Vagina (tissue), 2 donors: ENCODE results near the gene FKBP15. TPM values are rescaled to one million over a fixed set of nuclear protein-coding genes. Genes with fewer than 3 reads are reported as not detected.

Experiments
- DNase-seq, 2 donors: peaks; one replicate each; pipeline ENCODE4 v3.0.0-alpha.2; 2017; ENCODE audit errors: extremely low spot score in 2 of 2
- H3K27ac ChIP-seq: fragments of 200-600 bp; sonication (generic); one replicate; pipeline ENCODE4 v1.5.1; 2019
- H3K27me3 ChIP-seq: fragments of 200-600 bp; sonication (generic); one replicate; pipeline ENCODE4 v1.5.1; 2019
- H3K36me3 ChIP-seq, 2 donors: fragments of 200-600 bp; sonication (generic); one replicate each; pipeline ENCODE4 v1.5.1; 2017 to 2019
- H3K4me1 ChIP-seq: fragments of 200-600 bp; sonication (generic); one replicate; pipeline ENCODE4 v1.5.1; 2019
- H3K4me3 ChIP-seq, 2 donors: fragments of 200-600 bp; sonication (generic); 1 replicate in 1 of 2; 2 replicates in 1 of 2; pipeline ENCODE4 v1.5.1; 2016 to 2019
- H3K9me3 ChIP-seq: fragments of 200-600 bp; sonication (generic); one replicate; pipeline ENCODE4 v1.5.1; 2019
- CTCF ChIP-seq, 3 experiments: fragments of 450-650 bp in 2 of 3; fragments of 200-600 bp in 1 of 3; sonication (generic) in 1 of 3; IDR thresholded peaks; one replicate each; pipeline ENCODE4 v1.5.1; 2017 to 2019; ENCODE audit warnings: antibody characterized with exemption in 3 of 3, mild to moderate bottlenecking in 2 of 3, moderate library complexity in 2 of 3
- POLR2A ChIP-seq, 2 donors: fragments of 450-650 bp; IDR thresholded peaks; one replicate each; pipeline ENCODE4 v1.6.1; 2017; ENCODE audit warnings: antibody characterized with exemption in 2 of 2, mild to moderate bottlenecking in 2 of 2, moderate library complexity in 2 of 2
- POLR2AphosphoS5 ChIP-seq, 2 donors: sonication (generic); formaldehyde crosslinking; IDR thresholded peaks; one replicate each; pipeline ENCODE4 v1.9.0; 2017; ENCODE audit warnings: antibody characterized with exemption in 2 of 2, mild to moderate bottlenecking in 2 of 2, low read depth in 1 of 2; ENCODE audit not compliant: insufficient read depth in 1 of 2
- intact Hi-C: fragments of 100-400 bp; cut with DNase I; formaldehyde crosslinking; loops from one replicate; pipeline ENCODE4 v1.15.1; 2023
- total RNA-seq: library from RNA; depleted of rRNA; stranded (reverse); fragments of >200 nt; gene quantifications from one replicate; pipeline ENCODE4 v1.2.3, GENCODE V29; 2016

Gene FKBP15
- total RNA-seq, 1 donor from 2014 or later, result 28.7 TPM

- Histone ChIP-seq H3K4me1 (peaks cover 10% of the 10 kb centered on the region), H3K36me3 (peaks cover 0 to 82% of the 10 kb centered on the region in 2 donors), H3K9me3 (no peaks in the 10 kb centered on the region), H3K4me3 (no peak overlapping the region), H3K27ac (no peak overlapping the region), H3K27me3 (no peaks in the 10 kb centered on the region)
- no peak for DNase-seq
- no peak for TF ChIP-seq POLR2AphosphoS5 (IDR thresholded peaks at IDR 0.05; ENCODE audit: insufficient read depth in 1 of 2, low read depth in 1 of 2)
- no peak for TF ChIP-seq POLR2A (IDR thresholded peaks at IDR 0.05)
- TF ChIP-seq CTCF (IDR thresholded peaks at IDR 0.05), result no peak
- intact Hi-C loops, result no loop called here
Observed at GRCh38 chr9:113185271-113185670, 35.8 kb downstream of the FKBP15 start.

GRCh38 chr9:113184539-113184938 lies 36.5 kb downstream of the FKBP15 start:
- Histone ChIP-seq H3K27me3 (no peaks in the 10 kb centered on the region), H3K4me3 (no peak overlapping the region), H3K36me3 (peaks cover 0 to 82% of the 10 kb centered on the region in 2 donors), H3K4me1 (peaks cover 10% of the 10 kb centered on the region), H3K9me3 (no peaks in the 10 kb centered on the region), H3K27ac (no peak overlapping the region)
- DNase-seq, result no peak
- intact Hi-C loops, result no loop called here
- TF ChIP-seq POLR2A (IDR thresholded peaks at IDR 0.05) (no peak), POLR2AphosphoS5 (IDR thresholded peaks at IDR 0.05; ENCODE audit: insufficient read depth in 1 of 2, low read depth in 1 of 2) (no peak), CTCF (IDR thresholded peaks at IDR 0.05) (no peak)

GRCh38 chr9:113183956-113184488 lies 37.1 kb downstream of the FKBP15 start:
- H3K9me3 ChIP-seq, result no peaks in the 10 kb centered on the region
- no peaks in the 10 kb centered on the region for H3K27me3 ChIP-seq
- H3K4me1 ChIP-seq, result peaks cover 10% of the 10 kb centered on the region
- TF ChIP-seq POLR2AphosphoS5 (IDR thresholded peaks at IDR 0.05; ENCODE audit: insufficient read depth in 1 of 2, low read depth in 1 of 2), result no peak
- TF ChIP-seq POLR2A (IDR thresholded peaks at IDR 0.05), result no peak
- no peak for TF ChIP-seq CTCF (IDR thresholded peaks at IDR 0.05)
- peaks cover 0 to 87% of the 10 kb centered on the region in 2 donors for H3K36me3 ChIP-seq
- H3K27ac ChIP-seq, result no peak overlapping the region
- DNase-seq, result no peak
- intact Hi-C loops, result no loop called here
- no peak overlapping the region for H3K4me3 ChIP-seq

- Histone ChIP-seq H3K4me3 (no peak overlapping the region), H3K4me1 (no peaks in the 10 kb centered on the region), H3K27me3 (no peaks in the 10 kb centered on the region), H3K36me3 (peaks cover 0 to 91% of the 10 kb centered on the region in 2 donors), H3K9me3 (no peaks in the 10 kb centered on the region), H3K27ac (no peak overlapping the region)
- intact Hi-C loops, result no loop called here
- TF ChIP-seq CTCF (IDR thresholded peaks at IDR 0.05), result no peak
- TF ChIP-seq POLR2A (IDR thresholded peaks at IDR 0.05), result no peak
- no peak for TF ChIP-seq POLR2AphosphoS5 (IDR thresholded peaks at IDR 0.05; ENCODE audit: insufficient read depth in 1 of 2, low read depth in 1 of 2)
- DNase-seq, result no peak
Observed at GRCh38 chr9:113181165-113181564, 39.9 kb downstream of the FKBP15 start.

GRCh38 chr9:113179839-113180238 lies 41.2 kb downstream of the FKBP15 start:
- no peak for DNase-seq
- H3K9me3 ChIP-seq, result no peaks in the 10 kb centered on the region
- no peak overlapping the region for H3K27ac ChIP-seq
- no peak overlapping the region for H3K4me3 ChIP-seq
- H3K27me3 ChIP-seq, result no peaks in the 10 kb centered on the region
- intact Hi-C loops, result no loop called here
- TF ChIP-seq POLR2A (IDR thresholded peaks at IDR 0.05) (no peak), CTCF (IDR thresholded peaks at IDR 0.05) (no peak), POLR2AphosphoS5 (IDR thresholded peaks at IDR 0.05; ENCODE audit: insufficient read depth in 1 of 2, low read depth in 1 of 2) (no peak)
- H3K4me1 ChIP-seq, result no peaks in the 10 kb centered on the region
- peaks cover 0 to 85% of the 10 kb centered on the region in 2 donors for H3K36me3 ChIP-seq
